CD4-positive, alpha-beta T cell treated with Interleukin-10 for 1 hour (primary cell): ENCODE results near the gene PRAMEF4.
"Not testable (repeated sequence)": the region's sequence is repeated elsewhere in the genome, so short reads cannot be mapped to it uniquely, and the experiment has no call there.

Experiments
- DNase-seq: peaks from one replicate; pipeline ENCODE4 v3.0.0-alpha.2; 2020

Gene PRAMEF4

GRCh38 chr1:12886101-12886500 lies at the start of gene PRAMEF4:
Gene PRAMEF4 (minus strand): TSS chr1:12886201. CDS start chr1:12883394, 2,807 bp downstream.
- not testable (repeated sequence) for DNase-seq

GRCh38 chr1:12924368-12924767 lies 38.4 kb upstream of the PRAMEF4 start:
- not testable (repeated sequence) for DNase-seq

- DNase-seq = not testable (repeated sequence)
Observed at GRCh38 chr1:12921749-12922148, 35.7 kb upstream of the PRAMEF4 start.

- DNase-seq = not testable (repeated sequence)
Observed at GRCh38 chr1:12916310-12916709, 30.3 kb upstream of the PRAMEF4 start, which contains the start of gene PRAMEF7. Gene PRAMEF7 (plus strand): TSS chr1:12916610. CDS start chr1:12917693, 1,083 bp downstream.

- DNase-seq = not testable (repeated sequence)
Observed at GRCh38 chr1:12903793-12904572, 18.0 kb upstream of the PRAMEF4 start.

GRCh38 chr1:12899186-12899585 lies 13.2 kb upstream of the PRAMEF4 start:
- not testable (repeated sequence) for DNase-seq

- DNase-seq = not testable (repeated sequence)
Observed at GRCh38 chr1:12898170-12898569, 12.2 kb upstream of the PRAMEF4 start, which contains the start of gene PRAMEF10. Gene PRAMEF10 (minus strand): TSS chr1:12898270. CDS start chr1:12895847, 2,423 bp downstream.

GRCh38 chr1:12878453-12878852 lies 7.5 kb downstream of the PRAMEF4 start:
- not testable (repeated sequence) for DNase-seq

- not testable (repeated sequence) for DNase-seq
Observed at GRCh38 chr1:12863131-12863880, 22.7 kb downstream of the PRAMEF4 start.

GRCh38 chr1:12856786-12857185 lies 29.2 kb downstream of the PRAMEF4 start, which contains the start of gene PRAMEF2:
Gene PRAMEF2 (plus strand): TSS chr1:12857086. CDS start chr1:12859010, 1,924 bp downstream.
- DNase-seq = not testable (repeated sequence)

- no peak for DNase-seq
Observed at GRCh38 chr1:12851779-12852178, 34.2 kb downstream of the PRAMEF4 start.

GRCh38 chr1:12848620-12849019 lies 37.4 kb downstream of the PRAMEF4 start, which contains the start of gene HNRNPCL1:
Gene HNRNPCL1 (minus strand): TSS chr1:12848720. CDS start chr1:12848289, 431 bp downstream.
- not testable (repeated sequence) for DNase-seq

- DNase-seq = not testable (repeated sequence)
Observed at GRCh38 chr1:12833251-12833650, 52.8 kb downstream of the PRAMEF4 start.

- not testable (repeated sequence) for DNase-seq
Observed at GRCh38 chr1:12831310-12831709, 54.7 kb downstream of the PRAMEF4 start, which contains the start of gene PRAMEF11. Gene PRAMEF11 (minus strand): TSS chr1:12831410. CDS start chr1:12828789, 2,621 bp downstream.
